GM21367 (cell line): ENCODE results near the gene LMF1.

Source experiments
- ATAC-seq: cut with Tn5 transposase; IDR thresholded peaks from one replicate; pipeline ENCODE4 v1.9.1; 2021; ENCODE audit not compliant: unreplicated experiment

LMF1 gene

DNA sequence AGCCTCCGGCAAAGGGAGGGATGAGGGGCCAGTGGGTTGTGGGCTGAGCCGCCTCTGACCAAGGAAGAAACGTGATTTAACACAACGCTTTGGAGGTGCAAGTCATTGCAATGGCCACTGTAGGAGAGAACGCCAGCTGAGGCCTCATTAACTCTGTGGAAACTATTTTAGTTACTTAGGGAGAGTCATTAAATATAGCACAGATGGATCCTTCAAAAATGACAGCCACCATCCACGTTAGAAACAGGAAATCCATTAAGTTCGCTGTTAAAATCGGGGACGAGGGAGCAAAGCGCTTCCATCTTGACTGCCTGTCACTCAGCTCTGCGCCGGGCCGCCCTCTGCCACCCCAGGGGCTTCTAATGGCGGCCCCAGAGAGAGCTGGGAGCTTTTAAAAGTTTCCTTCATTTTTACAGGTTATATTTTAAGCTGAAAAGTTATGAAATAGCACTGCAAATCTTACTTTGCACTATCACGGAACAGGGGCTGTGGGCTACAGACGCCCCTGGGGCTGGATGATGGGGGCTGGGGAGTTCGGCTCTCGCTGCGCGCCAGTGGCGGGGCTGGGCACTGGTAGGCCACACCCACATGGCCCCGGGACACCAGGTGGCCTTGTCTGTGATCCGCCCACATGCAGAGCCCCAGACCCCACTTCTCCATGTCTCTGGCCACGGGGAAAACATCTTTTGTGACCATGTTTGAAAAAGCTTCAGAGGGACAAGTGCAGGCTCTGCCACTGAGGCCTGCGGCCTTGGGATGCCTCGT is 54.6 kb downstream of the LMF1 start:
- ATAC-seq = no peak

DNA sequence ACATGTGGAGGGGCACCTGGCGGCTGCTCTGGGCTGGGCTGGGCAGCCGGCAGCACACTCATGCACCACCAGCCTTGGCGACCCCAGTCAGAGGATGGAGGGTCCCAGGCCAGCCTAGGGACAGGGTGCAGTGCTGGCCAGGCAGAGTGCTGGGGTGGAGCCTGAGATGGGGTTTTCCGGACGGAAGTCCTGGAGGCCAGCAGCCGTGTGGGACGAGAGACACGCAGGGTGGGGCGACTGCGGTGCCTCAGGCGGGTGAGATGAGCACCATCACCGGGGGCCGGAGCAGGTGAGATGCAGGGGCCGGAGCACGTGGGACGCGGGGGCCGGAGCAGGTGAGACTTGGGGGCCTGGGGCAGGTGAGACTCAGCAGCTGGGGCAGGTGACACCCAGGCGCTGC is 55.2 kb downstream of the LMF1 start:
- ATAC-seq = no peak

DNA sequence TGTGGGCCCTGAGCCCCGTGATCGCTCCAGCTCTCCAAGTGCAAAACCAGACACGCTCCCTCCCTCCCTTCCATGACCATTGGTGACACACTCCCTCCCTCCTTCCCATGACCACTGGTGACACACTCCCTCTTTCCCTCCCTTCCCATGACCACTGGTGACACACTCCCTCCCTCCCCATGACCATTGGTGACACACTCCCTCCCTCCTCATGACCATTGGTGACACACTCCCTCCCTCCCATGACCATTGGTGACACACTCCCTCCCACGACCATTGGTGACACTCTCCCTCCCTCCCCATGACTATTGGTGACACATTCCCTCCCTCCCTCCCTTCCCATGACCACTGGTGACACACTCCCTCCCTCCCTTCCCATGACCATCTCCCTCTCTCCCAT is 56.3 kb downstream of the LMF1 start:
- ATAC-seq = no peak

DNA sequence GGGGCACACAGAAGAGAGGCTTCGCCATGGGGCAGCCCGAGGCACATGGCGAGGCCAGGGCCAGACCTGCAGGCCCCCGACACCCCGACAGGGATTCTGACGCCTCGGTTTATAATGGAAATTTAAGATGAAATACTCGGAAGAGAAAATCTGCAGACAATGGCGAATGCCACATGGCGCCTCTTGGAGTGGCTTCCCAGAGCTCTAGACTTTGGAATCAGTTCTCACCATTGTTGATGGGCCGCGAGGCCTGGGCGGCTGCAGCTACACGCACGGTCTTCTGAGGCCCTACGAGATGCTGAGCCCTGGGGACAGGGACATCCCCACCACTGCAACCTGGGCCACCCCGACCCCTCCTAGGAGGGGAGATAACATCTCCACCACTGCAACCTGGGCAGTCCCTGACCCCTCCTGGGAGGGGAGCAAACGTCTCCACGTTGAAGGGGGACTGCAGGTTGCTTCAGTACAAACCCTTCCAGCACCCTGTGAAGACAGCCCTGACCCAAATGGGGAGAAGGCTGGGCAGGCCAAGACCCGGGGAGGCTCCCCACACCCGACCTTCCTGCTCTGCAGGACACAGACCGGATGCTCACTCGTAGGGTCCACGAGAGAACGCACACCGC is 56.9 kb downstream of the LMF1 start:
- ATAC-seq = no peak

DNA sequence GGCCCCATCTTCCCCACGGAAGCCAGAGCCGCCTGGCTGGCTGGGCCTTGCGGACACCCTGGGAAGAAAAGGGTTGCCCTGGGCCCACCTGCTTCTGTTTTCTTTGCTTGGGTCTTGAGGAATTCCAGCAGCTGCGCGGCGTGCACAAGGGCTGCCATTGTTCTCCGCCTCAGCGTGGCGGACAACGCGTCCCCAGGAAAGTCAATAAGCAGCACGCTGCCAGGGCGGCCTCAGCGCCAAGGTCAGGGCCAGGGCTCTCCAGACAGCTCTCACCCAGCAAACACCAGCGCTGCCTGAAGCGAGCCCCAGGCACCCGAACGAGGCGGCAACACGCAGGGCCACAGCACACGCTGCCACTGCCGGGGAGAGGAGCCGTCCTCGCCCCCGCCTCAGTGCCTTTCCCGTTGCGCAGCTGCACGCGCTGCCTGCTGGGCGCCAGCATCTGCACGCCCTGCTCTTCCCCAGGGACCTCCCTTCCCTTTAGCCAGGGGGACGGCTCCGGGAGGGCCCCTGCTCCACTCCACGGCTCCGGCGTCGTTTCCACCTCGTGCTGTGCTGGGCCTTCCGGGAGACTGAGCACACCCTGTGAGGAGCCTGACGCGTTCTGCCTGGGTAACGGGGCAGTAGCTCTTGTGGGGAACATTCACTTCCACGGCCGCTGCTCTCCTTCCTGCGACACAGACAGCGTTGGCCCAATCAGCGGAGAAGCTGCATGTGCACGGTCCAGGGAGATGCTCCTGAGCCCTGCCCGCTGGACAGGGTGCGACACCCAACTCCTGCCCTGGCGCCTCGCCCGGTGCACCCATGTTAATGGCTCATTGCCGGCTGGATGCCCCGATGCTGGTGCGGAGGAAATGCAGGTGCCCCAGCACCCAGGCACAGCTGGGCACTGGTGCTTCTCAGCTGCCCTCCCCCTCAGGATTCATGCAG is 57.8 kb downstream of the LMF1 start:
- no peak for ATAC-seq

DNA sequence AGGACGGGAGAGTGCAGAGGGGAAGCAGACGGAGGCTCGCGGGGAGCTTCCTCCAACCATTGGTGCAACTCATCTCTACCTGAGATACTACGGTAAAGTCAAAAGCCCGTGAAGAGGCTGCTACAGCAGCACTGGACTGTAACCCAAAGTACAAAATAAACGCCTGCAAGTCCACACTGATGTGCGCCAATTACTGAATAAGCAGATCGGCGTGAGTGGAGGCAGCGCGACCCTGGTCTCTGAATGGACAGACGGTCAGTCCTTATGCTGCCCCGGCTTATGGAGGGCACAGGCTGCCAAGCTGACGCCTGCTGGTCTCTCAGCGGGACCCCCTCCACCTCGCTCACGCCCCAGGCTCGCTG is 58.5 kb downstream of the LMF1 start:
- ATAC-seq = no peak

DNA sequence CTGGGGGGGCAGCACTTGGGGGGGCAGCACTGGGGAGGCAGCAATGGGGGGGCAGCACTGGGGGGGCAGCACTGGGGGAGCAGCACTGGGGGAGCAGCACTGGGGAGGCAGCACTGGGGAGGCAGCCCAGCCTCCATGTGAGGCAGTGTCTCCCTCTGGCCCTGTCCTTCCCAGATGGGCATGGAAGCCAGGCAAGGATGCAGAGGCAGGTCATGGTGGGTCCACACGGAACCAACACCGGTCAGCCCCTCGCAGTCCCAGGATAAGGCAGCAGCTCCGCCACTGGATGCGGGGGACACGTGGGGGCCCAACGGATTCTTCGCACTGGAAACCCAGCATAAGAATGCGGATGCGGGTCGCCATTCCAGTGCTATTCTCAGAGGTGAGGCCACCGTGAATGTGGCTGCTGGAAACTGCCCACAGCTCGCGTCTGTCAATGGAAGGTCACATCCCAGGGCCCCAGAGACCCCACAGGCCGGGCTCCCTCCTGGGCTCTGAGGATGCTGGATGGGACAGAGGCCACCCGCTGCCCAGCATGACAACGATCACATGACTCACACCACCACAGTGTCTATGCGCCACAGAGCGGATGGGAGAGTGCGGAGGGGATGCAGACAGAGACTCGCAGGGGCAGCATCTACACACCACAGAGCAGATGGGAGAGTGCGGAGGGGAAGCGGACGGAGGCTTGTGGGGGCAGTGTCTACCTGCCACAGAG is 59.0 kb downstream of the LMF1 start:
- ATAC-seq = no peak

DNA sequence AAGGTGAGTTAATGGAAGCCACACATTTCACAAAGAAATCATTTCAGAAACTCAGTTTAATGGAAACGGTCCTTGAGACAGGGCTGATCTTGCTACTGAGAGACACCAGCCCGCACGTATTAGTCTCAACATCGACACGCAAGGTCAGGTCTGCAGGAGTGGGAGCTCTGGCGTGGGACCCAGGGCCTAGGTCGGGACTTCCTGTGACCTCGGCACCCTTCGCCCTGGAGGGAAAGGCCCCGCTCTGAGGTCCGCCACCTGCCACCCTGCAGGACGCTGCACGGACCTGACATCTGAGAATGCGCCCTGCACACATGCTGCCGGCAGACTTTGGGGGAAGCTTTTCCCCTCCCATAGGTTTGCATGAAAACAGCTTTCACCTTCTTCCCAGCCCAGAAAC is 59.7 kb downstream of the LMF1 start:
- ATAC-seq = no peak

DNA sequence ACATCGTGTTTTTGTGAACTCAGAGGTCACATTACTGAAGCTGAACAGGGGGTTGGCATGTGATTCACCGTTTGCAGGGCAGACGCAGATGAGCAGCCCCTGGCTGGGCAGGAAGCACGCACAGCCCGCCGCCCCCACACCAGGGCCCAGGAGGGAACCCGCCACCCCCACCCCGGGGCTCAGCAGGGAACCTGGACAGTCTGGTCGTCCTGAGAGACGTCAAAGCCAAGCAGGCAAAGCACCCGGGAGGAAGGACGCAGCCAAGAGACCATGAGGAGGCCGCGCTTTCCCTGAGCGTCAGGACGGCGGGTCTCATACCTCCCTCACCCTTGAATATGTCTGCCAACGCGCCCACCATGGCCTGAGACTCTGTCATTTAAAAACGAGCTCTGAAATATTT is 60.6 kb downstream of the LMF1 start:
- no peak for ATAC-seq

DNA sequence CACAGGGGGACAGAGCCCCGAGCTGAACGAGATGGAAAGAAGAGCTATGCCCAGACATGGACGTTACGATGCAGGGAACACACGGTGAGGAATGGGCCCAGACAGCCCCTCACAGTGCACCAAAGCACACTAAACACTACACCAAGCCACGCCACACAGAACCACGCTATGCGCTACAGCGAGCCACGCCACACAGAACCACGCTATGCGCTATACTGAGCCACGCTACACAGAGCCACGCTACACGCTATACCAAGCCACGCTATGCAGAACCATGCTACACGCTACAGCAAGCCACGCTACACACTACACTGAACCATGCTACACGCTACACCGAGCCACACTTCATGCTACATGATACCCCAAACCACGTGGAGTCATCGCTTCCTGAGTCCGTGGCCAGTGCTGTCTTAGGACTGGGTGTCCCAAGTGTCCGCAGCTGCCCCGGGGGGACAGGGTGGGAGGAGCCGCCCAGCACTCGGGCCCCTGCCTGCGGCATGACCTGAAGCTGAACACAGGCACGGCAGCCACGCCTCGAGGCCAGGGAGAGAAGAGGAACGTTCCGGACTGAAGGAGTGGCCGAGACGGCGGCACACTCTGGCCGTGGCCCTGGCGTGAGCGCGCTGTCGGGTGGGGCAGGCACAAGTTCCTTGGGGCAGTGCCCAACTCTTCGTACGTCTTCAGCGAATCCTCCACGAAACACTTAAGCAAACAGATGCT is 61.3 kb downstream of the LMF1 start:
- no peak for ATAC-seq

DNA sequence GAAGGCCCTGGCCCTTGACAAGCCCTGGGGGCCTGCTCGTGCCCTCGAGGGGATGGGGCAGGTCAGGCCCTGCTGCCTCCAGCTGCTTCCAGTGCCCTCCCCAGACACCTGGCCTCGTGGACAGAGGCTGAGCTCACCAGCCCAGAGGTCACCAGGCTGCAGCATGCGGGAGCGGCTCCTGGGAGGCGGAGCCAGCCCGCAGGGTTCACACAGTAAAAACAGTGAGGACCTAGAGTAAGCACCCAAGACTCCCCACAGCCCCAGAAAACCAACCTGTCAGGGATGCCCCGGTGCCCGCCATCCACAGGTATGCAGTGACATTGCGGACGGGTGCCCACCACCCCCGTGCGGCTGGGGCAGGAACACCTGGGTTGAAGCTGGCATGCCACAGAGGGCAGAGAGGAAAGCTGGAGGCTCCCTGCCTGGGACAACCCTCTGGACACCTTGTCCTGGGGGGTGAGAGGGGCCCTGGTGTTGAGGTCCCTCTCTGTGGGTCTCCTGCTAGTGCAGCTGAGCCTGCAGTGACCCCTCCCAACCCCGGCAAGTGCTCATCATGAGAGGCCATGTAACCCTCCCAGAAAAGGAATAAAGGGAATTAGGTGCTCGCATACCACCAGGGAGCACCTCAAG is 62.1 kb downstream of the LMF1 start:
- no peak for ATAC-seq

DNA sequence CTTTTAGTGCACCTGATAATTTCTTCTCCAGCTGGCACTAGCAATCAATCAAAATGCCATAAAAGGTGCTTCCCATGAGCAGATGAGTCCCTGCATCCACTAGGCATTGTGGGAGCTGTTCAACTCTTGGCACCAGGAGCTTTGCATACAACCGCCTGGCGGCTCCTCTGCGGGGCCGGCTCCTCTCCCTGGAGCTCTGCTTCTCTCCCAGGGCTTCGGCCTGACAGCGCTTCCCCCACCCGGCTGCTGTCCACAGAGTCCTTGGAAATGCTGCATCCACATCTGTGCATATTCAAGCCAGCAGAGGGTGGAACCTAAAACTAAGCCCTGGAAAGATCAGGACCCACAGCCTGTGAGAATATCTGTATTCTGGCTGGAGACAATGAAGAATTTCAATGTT is 62.9 kb downstream of the LMF1 start:
- ATAC-seq = no peak

DNA sequence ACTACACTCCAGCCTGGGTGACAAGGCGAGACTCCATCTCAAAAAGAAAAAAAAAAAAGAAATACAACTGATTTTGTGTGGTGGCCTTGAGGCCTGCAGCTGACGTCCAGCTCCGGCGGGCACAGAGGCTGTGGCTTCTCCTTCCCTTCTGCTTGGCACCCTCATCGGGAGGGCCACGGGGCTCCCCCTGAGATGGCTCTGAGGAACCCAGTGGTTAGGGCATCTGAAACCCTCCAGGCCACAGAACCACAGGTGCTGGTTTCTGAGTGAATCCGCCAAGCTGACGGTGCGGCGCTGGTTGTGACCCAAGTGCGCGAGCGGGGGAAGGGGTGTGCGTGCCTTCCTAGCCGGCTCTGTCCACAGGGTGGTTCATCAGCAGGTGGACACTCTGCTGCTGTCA is 63.4 kb downstream of the LMF1 start:
- no peak for ATAC-seq

DNA sequence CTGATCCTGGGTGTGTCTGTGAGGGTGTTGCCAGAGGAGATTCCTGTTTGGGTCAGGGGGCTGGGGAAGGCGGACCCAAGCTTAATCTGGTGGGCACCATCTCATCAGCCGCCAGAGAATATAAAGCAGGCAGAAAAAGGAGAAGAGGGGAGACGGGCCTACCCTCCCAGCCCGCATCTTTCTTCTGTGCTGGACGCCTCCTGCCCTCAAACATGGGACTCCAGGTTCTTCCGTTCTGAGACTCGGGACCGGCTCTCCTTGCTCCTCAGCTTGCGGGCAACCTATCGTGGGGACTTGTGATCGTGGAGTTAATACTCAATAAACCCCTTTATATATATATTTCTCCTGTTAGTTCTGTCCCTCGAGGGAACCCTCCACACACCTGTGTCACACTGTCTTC is 64.5 kb downstream of the LMF1 start:
- no peak for ATAC-seq

DNA sequence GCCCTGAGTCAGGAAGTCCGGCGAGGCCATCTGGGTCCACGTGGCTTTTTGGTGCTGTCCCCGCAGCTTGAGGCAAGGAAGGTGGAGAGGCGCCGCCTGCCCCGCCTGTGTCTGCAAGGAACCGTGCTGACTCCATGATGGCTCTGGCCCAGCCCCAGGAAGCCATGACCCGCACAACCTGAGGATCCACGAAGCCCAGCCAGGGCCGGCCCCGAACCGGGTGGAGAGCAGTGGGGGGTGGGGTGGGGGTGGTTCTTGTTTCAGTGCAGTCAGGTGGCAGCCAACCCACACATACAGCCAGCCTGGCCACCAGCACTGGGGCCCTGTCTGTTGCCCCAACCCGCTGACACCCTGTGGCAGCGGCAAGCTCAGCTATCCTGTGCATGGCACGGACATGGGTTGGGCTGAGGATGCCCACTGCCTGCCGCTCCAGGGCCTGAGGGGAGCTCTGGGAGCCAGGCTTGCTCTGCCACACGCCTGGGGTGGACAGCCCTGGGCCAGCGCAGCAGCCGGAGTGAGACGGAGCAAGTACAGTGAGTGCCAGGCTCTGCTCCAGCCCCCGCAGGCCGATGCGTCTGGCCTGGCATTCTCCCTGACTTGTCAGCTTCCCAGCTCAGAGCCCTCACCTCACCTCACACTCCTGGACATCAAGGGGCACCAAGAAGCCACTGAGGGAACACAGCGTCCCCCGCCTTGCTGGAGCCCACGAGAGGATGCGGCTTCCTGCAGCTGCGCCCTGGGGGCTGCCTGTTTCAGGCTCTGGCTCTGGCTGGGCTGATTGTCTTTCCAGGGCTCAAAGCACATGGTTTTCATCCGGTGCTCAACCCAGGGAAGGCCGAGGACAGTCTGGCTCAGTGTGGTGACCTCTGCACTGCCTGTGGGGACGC is 68.8 kb downstream of the LMF1 start:
- no peak for ATAC-seq

DNA sequence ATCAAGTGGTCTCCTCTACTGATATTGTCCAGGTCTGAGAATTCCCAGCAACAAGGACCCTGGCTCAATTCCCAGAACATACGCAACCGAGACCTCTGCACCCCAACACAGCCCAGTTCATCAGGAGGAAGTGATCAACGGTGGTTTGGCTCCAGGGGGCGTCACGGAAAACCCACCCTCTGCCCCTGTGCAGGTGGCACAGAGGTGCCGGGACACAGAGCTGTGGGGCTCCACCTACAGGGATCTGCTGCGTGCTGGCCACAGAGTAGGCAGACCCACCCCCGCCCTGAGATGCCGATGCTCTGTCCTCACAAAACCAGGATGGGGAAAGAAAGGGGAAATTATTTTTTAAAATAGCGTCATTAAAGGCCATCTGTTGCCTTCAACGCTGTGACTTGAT is 69.6 kb downstream of the LMF1 start:
- no peak for ATAC-seq

DNA sequence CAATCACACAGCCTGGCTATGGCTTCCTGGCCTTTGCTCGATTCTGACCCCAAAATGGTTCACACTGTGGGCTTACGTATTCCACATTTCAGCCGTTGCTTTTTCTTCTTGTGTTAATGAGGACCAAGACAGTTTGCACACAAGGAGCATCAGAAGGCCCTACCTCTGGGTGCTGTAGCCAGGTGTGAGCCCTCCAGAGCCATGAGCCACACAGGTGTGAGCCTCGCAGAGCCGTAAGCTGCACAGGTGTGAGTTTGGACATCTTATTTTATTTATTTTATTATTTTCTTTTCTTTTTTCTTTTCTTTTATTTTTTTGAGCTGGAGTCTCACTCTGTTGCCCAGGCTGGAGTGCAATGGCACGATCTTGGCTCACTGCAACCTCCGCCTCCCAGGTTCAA is 70.6 kb downstream of the LMF1 start:
- no peak for ATAC-seq

DNA sequence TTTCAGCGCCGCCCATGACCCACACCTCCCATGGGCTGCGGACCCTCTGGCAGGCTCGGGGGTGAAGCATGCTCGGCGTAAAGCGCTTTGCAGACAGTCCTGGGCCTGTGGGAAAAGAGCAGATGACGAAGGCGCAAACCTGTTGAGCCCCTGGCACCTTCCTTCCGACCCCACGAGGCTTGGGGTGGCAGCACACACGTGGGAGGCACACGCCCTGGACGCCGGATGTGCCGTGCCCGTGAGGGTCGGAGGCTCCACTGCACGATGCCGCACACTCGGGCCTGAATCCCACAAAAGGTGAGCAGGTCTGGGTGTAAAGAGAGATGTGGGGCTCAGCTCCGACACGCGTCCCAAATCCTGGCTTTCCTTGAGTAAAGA is 71.1 kb downstream of the LMF1 start:
- ATAC-seq = no peak
